HepG2 (cell line): Measurements from ENCODE around the gene DNAJC10. TPM values are rescaled to one million over a fixed set of nuclear protein-coding genes. Genes with fewer than 3 reads are reported as not detected.
A peak's percentile ranks its signal among the peaks of the same experiment; 100 is the strongest.

ENCODE experiments used
- BRCA1 ChIP-seq: sonication (generic); formaldehyde crosslinking; IDR thresholded peaks from 2 replicates; pipeline ENCODE4 v1.4.0; 2020; ENCODE audit warnings: missing genetic modification reagents
- HDAC1 ChIP-seq: sonication (generic); formaldehyde crosslinking; IDR thresholded peaks from 2 replicates; pipeline ENCODE4 v1.5.1; 2020; ENCODE audit warnings: mild to moderate bottlenecking, missing genetic modification reagents
- MAFG ChIP-seq: sonication (generic); formaldehyde crosslinking; IDR thresholded peaks from 2 replicates; pipeline ENCODE4 v1.5.1; 2020; ENCODE audit warnings: mild to moderate bottlenecking, missing genetic modification reagents
- MTF1 ChIP-seq: sonication (generic); formaldehyde crosslinking; IDR thresholded peaks from 2 replicates; pipeline ENCODE4 v1.5.0; 2020; ENCODE audit warnings: missing genetic modification reagents
- NFYB ChIP-seq: sonication (generic); formaldehyde crosslinking; IDR thresholded peaks from 2 replicates; pipeline ENCODE4 v1.4.0; 2020; ENCODE audit warnings: missing genetic modification reagents
- PRMT3 ChIP-seq: sonication (generic); formaldehyde crosslinking; IDR thresholded peaks from 2 replicates; pipeline ENCODE4 v1.8.1; 2022; ENCODE audit warnings: low read depth, mild to moderate bottlenecking, moderate library complexity, missing genetic modification reagents, borderline replicate concordance
- SMAD9 ChIP-seq: sonication (generic); formaldehyde crosslinking; IDR thresholded peaks from 2 replicates; pipeline ENCODE4 v1.5.1; 2020; ENCODE audit warnings: mild to moderate bottlenecking, missing genetic modification reagents
- TAF15 ChIP-seq: fragments of 200-400 bp; formaldehyde crosslinking; IDR thresholded peaks from one replicate; pipeline ENCODE4 v1.6.1; 2018; ENCODE audit warnings: mild to moderate bottlenecking, low read depth, low read length; ENCODE audit not compliant: poor library complexity, severe bottlenecking
- TSC22D2 ChIP-seq: sonication (generic); formaldehyde crosslinking; IDR thresholded peaks from 2 replicates; pipeline ENCODE4 v1.5.1; 2020; ENCODE audit warnings: missing genetic modification reagents, mild to moderate bottlenecking, borderline replicate concordance
- ZNF10 ChIP-seq: sonication (generic); formaldehyde crosslinking; IDR thresholded peaks from 2 replicates; pipeline ENCODE4 v1.4.0; 2020; ENCODE audit warnings: mild to moderate bottlenecking, low read depth, missing genetic modification reagents, borderline replicate concordance
- ZNF350 ChIP-seq: sonication (generic); formaldehyde crosslinking; IDR thresholded peaks from 2 replicates; pipeline ENCODE4 v1.4.0; 2020; ENCODE audit warnings: mild to moderate bottlenecking, low read depth, missing genetic modification reagents, borderline replicate concordance
- ZNF354B ChIP-seq: sonication (generic); formaldehyde crosslinking; IDR thresholded peaks from 2 replicates; pipeline ENCODE4 v1.8.0; 2022; ENCODE audit warnings: mild to moderate bottlenecking, missing genetic modification reagents
- ZNF546 ChIP-seq: sonication (generic); formaldehyde crosslinking; conservative IDR thresholded peaks from 2 replicates; pipeline ENCODE4 v1.8.1; 2023; ENCODE audit warnings: mild to moderate bottlenecking, missing genetic modification reagents
- ZNF841 ChIP-seq: sonication (generic); formaldehyde crosslinking; IDR thresholded peaks from 2 replicates; pipeline ENCODE4 v1.8.1; 2023; ENCODE audit warnings: missing genetic modification reagents, borderline replicate concordance
- ZSCAN29 ChIP-seq: sonication (generic); formaldehyde crosslinking; conservative IDR thresholded peaks from 2 replicates; pipeline ENCODE4 v1.4.0; 2020; ENCODE audit warnings: mild to moderate bottlenecking, missing genetic modification reagents
- polyA plus RNA-seq, 8 experiments: library from polyadenylated mRNA; depleted of rRNA in 3 of 8; stranded (reverse) in 7 of 8; unstranded in 1 of 8; fragments of >200 nt; fragmentation: Illumina TruSeq in 4 of 8; extraction: Trizol in 4 of 8; gene quantifications; 2 replicates each; pipeline versions ENCODE4 v1.2.1 to v1.2.3, GENCODE V29; 2011 to 2016; ENCODE audit warnings: low read depth in 4 of 8, missing spikeins in 1 of 8, mixed read lengths in 1 of 8; ENCODE audit not compliant: insufficient read depth in 1 of 8
- total RNA-seq, 5 experiments: library from RNA; depleted of rRNA; stranded (reverse); fragments of >200 nt; fragmentation: Illumina TruSeq; extraction: Trizol; gene quantifications; 2 replicates each; pipeline ENCODE4 v1.2.3, GENCODE V29; 2016; ENCODE audit warnings: low read depth in 1 of 5
- TF ChIP-seq, protein P1 (sequence below): sonication (generic); formaldehyde crosslinking; IDR thresholded peaks from 2 replicates; pipeline ENCODE4 v1.5.0; 2020; ENCODE audit warnings: missing genetic modification reagents, mild to moderate bottlenecking, borderline replicate concordance
- TF ChIP-seq, protein P2 (sequence below): sonication (generic); formaldehyde crosslinking; IDR thresholded peaks from 2 replicates; pipeline ENCODE4 v1.4.0; 2020; ENCODE audit warnings: mild to moderate bottlenecking, missing genetic modification reagents
- TF ChIP-seq, protein P3 (sequence below): sonication (generic); formaldehyde crosslinking; IDR thresholded peaks from 2 replicates; pipeline ENCODE4 v1.4.0; 2020; ENCODE audit warnings: mild to moderate bottlenecking, missing genetic modification reagents
- TF ChIP-seq, protein P4 (sequence below): sonication (generic); formaldehyde crosslinking; IDR thresholded peaks from 2 replicates; pipeline ENCODE4 v1.4.0; 2020; ENCODE audit warnings: missing genetic modification reagents, borderline replicate concordance
- TF ChIP-seq, protein P5 (sequence below): sonication (generic); formaldehyde crosslinking; IDR thresholded peaks from 2 replicates; pipeline ENCODE4 v1.4.0; 2020; ENCODE audit warnings: missing genetic modification reagents

The DNAJC10 gene
- total and polyA plus RNA-seq, 2 of the 13 experiments (the other 11 are each of a cell fraction or from before 2014, with no cell fraction given), result 44.1 to 178 TPM

DNA sequence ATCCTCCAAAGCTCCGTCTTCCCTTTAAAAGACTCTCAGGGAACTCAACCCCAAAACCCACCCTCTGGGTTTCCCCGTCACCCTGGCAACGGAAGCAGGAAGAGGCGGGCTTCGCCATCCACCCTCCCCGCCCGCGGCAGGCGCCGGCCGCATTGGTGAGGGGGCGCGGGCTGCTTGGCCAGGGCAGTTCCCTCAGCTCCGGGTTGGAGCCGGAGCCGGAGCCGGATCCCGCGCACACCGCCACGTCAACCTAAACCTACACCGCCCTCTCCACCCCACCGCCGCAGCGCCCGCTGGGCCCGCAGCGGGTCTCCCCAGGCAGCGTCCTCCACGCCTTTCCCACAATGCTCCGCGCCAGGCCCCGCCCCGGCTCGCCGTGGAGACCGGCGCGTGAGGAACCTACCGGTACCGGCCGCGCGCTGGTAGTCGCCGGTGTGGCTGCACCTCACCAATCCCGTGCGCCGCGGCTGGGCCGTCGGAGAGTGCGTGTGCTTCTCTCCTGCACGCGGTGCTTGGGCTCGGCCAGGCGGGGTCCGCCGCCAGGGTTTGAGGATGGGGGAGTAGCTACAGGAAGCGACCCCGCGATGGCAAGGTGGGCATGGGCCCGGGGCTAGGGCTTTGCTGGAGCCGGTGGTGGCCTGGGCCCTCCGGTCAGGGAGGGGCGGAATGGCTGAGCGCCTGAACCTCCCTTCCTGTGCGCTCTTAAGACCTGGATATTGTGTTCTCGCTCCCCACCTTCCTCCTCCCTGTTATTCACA lies at the start of gene DNAJC10 (continued):
- TF ChIP-seq, protein P1, sequence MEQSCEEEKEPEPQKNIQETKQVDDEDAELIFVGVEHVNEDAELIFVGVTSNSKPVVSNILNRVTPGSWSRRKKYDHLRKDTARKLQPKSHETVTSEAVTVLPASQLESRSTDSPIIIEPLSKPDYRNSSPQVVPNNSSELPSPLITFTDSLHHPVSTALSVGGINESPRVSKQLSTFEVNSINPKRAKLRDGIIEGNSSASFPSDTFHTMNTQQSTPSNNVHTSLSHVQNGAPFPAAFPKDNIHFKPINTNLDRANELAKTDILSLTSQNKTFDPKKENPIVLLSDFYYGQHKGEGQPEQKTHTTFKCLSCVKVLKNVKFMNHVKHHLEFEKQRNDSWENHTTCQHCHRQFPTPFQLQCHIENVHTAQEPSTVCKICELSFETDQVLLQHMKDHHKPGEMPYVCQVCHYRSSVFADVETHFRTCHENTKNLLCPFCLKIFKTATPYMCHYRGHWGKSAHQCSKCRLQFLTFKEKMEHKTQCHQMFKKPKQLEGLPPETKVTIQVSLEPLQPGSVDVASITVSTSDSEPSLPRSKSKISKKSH (CRISPR knock-in tag), result peak; percentile 98
- TF ChIP-seq PRMT3 (CRISPR knock-in tag) (no peak), ZNF10 (CRISPR knock-in tag) (no peak), ZNF841 (CRISPR knock-in tag) (peak; percentile 10; the same call in 1 of the 2 replicates), ZNF350 (peak; percentile 95), SMAD9 (CRISPR knock-in tag) (no peak; the same call in 1 of the 2 replicates), BRCA1 (CRISPR knock-in tag) (peak; percentile 88), NFYB (peak; percentile 82), TSC22D2 (CRISPR knock-in tag) (peak; percentile 90), HDAC1 (CRISPR knock-in tag) (peak; percentile 99), TAF15 (no peak), ZNF546 (CRISPR knock-in tag) (peak; percentile 92), ZNF354B (CRISPR knock-in tag) (no peak), ZSCAN29 (CRISPR knock-in tag) (peak; percentile 90; the same call in 1 of the 2 replicates), MTF1 (CRISPR knock-in tag) (no peak), MAFG (CRISPR knock-in tag) (no peak)
- TF ChIP-seq, protein P2, sequence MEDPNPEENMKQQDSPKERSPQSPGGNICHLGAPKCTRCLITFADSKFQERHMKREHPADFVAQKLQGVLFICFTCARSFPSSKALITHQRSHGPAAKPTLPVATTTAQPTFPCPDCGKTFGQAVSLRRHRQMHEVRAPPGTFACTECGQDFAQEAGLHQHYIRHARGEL (CRISPR knock-in tag), result peak; percentile 78; the same call in 1 of the 2 replicates
- TF ChIP-seq, protein P3, sequence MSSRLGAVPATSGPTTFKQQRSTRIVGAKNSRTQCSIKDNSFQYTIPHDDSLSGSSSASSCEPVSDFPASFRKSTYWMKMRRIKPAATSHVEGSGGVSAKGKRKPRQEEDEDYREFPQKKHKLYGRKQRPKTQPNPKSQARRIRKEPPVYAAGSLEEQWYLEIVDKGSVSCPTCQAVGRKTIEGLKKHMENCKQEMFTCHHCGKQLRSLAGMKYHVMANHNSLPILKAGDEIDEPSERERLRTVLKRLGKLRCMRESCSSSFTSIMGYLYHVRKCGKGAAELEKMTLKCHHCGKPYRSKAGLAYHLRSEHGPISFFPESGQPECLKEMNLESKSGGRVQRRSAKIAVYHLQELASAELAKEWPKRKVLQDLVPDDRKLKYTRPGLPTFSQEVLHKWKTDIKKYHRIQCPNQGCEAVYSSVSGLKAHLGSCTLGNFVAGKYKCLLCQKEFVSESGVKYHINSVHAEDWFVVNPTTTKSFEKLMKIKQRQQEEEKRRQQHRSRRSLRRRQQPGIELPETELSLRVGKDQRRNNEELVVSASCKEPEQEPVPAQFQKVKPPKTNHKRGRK (CRISPR knock-in tag), result peak; percentile 56; the same call in 1 of the 2 replicates
- TF ChIP-seq, protein P4, sequence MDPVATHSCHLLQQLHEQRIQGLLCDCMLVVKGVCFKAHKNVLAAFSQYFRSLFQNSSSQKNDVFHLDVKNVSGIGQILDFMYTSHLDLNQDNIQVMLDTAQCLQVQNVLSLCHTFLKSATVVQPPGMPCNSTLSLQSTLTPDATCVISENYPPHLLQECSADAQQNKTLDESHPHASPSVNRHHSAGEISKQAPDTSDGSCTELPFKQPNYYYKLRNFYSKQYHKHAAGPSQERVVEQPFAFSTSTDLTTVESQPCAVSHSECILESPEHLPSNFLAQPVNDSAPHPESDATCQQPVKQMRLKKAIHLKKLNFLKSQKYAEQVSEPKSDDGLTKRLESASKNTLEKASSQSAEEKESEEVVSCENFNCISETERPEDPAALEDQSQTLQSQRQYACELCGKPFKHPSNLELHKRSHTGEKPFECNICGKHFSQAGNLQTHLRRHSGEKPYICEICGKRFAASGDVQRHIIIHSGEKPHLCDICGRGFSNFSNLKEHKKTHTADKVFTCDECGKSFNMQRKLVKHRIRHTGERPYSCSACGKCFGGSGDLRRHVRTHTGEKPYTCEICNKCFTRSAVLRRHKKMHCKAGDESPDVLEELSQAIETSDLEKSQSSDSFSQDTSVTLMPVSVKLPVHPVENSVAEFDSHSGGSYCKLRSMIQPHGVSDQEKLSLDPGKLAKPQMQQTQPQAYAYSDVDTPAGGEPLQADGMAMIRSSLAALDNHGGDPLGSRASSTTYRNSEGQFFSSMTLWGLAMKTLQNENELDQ (CRISPR knock-in tag), result no peak
- TF ChIP-seq, protein P5, sequence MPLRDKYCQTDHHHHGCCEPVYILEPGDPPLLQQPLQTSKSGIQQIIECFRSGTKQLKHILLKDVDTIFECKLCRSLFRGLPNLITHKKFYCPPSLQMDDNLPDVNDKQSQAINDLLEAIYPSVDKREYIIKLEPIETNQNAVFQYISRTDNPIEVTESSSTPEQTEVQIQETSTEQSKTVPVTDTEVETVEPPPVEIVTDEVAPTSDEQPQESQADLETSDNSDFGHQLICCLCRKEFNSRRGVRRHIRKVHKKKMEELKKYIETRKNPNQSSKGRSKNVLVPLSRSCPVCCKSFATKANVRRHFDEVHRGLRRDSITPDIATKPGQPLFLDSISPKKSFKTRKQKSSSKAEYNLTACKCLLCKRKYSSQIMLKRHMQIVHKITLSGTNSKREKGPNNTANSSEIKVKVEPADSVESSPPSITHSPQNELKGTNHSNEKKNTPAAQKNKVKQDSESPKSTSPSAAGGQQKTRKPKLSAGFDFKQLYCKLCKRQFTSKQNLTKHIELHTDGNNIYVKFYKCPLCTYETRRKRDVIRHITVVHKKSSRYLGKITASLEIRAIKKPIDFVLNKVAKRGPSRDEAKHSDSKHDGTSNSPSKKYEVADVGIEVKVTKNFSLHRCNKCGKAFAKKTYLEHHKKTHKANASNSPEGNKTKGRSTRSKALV (CRISPR knock-in tag), result peak; percentile 90
